ENCODE data around the gene ATXN7L3. TPM values are rescaled to one million over a fixed set of nuclear protein-coding genes. Genes with fewer than 3 reads are reported as not detected.
A peak's percentile ranks its signal among the peaks of the same experiment; 100 is the strongest.

ATXN7L3 gene
- total RNA-seq, 2 donors from 2014 or later, result 97.1 to 97.5 TPM

DNA sequence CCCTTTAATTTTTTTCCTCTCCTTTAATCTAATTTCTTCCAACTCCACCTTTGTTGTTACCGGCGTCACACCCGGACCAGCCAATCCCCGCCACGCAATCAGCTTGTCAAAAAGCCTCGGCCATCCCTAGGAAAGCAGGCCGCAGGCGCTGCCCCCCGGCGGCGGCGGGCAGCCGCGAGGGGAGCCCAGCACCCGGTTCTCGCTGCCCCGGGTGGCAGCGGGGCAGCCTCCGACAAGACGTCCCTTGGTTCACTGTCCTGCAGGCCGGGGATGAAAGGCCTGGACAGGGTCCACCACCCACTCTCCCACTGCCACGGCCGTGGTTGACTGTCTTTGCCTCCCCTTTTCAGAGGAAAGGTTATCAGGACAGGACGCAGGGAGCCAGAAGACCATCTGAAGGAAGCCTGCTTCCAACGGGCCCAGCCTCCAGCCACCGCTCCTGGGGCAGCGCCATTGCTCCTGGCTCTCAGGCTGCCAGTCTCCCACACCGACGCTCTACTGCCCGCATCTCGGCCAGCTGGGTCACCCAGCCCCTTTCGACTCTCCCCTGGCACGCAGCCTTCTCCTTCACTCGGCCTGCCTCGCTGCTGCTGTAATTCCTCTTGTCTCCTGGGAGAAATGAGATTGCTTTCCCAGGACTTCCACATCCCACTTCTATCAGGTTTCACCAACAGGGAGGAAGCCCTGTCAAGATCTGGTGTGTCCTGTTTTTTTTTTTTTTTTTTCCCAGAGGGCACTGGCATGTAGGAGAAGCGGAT is 22.6 kb upstream of the ATXN7L3 start:
- H3K9me3 ChIP-seq (ENCODE audit: control insufficient read depth, low read length, poor library complexity, severe bottlenecking), result no peaks in the 10 kb centered on the region

DNA sequence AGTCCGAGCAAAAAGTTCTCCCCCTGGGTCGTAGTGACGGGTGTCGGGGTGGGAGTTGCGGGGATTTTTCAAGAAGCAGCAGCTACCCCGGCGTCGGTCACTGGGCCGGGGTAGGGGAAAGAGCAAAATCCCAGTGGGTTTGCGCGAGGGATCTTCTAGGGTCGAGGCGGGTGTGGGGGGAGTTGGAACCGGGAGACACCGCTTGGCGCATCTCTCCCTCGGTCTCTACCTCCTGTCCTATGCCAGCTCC is 22.1 kb upstream of the ATXN7L3 start:
- H3K9me3 ChIP-seq (ENCODE audit: control insufficient read depth, low read length, poor library complexity, severe bottlenecking), result no peaks in the 10 kb centered on the region
- H3K4me3 Mint-ChIP-seq, result peak overlapping the region; percentile 99
- DNase-seq (no peak), ATAC-seq (no peak)
- H3K27me3 Mint-ChIP-seq, result no peaks in the 10 kb centered on the region
- H3K4me1 Mint-ChIP-seq, result peaks cover 21% of the 10 kb centered on the region
- peak overlapping the region; percentile 93 for H3K27ac Mint-ChIP-seq
- peaks cover 4% of the 10 kb centered on the region for H3K36me3 Mint-ChIP-seq (ENCODE audit: low read depth)

More for the DNA sequence above, 22.6 kb upstream of the ATXN7L3 start:
- H3K27me3 Mint-ChIP-seq, result no peaks in the 10 kb centered on the region
- peak overlapping the region; percentile 93 for H3K27ac Mint-ChIP-seq
- peak overlapping the region; percentile 99 for H3K4me3 Mint-ChIP-seq
- DNase-seq (peak in 2 of 3 donors; percentile 25 to 34), ATAC-seq (no peak)
- peaks cover 3% of the 10 kb centered on the region for H3K36me3 Mint-ChIP-seq (ENCODE audit: low read depth)
- peaks cover 17% of the 10 kb centered on the region for H3K4me1 Mint-ChIP-seq

DNA sequence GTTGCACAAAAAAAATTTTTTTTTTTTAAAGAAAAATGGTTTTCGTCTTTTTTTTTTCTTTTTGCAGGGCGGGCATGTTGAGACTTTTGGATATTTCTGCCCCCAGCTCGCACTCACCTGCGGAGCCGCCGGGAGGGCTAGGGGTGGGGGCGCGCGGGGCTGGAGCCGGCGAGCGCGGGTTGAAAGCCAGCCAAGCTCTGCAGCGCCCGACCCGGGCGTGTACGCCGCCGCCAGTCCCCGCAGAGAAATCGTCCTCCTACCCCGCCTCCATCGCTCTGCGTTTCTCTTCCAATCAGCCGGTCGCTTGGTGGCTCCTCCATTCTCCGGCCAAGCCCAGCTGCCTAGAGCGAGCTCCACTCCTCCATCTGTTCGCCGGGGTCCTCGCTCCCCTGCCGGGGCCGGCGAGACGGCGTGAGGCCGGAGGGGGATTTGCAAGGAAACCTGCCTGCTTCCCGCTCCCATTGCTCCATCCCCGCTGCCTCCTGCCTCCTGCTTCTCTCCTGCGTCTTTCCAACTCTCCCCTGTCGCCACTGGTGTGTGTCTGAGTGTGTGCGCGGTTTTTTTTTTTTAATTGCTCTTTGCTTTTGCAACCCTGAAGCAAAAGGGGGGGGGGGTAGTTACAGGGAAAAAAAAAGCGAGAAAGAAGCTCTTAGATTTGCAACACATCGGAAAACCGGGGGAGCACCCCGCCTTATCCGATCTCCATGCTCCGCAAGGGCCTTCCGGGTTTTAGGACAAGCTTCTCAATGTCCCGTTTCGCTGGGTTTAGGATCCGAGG is 21.6 kb upstream of the ATXN7L3 start:
- Mint-ChIP-seq H3K4me3 (peak overlapping the region; percentile 99), H3K36me3 (ENCODE audit: low read depth) (peaks cover 7% of the 10 kb centered on the region)

DNA sequence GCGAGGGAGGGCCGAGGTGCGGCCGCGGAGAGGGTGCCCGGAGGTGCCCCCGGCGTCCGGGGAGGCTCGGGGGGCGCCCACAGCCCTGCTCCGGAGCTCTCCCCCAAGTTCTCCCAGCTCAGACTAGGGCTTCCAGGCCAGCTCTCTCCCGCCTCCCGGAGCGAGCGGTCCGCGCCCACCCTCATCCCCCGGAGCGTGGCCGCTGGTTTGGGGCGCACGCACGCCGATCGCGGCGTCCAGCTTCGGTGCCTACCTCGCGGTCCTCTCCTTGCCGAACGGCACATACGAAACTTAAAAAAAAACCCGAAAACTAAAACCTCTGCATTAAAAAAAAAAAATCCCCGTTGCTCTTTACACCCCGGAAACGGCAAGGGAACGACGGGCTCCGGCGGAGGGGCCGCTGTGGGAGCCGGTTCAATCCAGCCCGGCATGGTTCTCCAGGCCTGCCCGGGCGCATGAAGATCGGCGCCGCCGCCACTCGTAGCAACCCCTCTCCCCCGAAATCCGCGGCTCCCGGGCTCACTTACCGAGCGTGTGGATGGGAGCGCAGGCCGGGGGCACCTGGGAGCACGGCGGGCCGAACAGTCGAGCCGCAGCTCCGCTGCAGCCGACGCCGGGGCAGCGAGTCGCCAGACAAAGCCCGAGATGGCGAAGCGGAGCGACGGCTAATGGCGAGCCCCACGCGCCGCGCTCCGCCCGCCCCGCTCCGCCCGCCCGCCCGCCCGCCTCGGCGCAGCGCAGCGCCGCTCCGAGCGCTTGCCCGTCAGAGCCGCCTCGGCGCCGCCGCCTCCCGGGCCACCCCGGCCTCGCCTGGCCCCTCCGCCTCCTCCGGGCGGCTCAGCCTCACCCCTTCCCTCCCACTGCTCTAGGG is 20.8 kb upstream of the ATXN7L3 start:
- Mint-ChIP-seq H3K27me3 (no peaks in the 10 kb centered on the region), H3K4me1 (peaks cover 35% of the 10 kb centered on the region), H3K36me3 (ENCODE audit: low read depth) (peaks cover 9% of the 10 kb centered on the region), H3K27ac (peak overlapping the region; percentile 93), H3K4me3 (peak overlapping the region; percentile 99)
- ATAC-seq (peak; percentile 42), DNase-seq (peak; percentile 46 to 47 (median 47))
- H3K9me3 ChIP-seq (ENCODE audit: control insufficient read depth, low read length, poor library complexity, severe bottlenecking), result no peaks in the 10 kb centered on the region

More for the DNA sequence above, 21.6 kb upstream of the ATXN7L3 start:
- DNase-seq (peak; percentile 43 to 53 (median 48)), ATAC-seq (peak; percentile 33)
- H3K4me1 Mint-ChIP-seq, result peaks cover 26% of the 10 kb centered on the region
- no peaks in the 10 kb centered on the region for H3K27me3 Mint-ChIP-seq
- no peaks in the 10 kb centered on the region for H3K9me3 ChIP-seq (ENCODE audit: control insufficient read depth, low read length, poor library complexity, severe bottlenecking)
- H3K27ac Mint-ChIP-seq, result peak overlapping the region; percentile 93

DNA sequence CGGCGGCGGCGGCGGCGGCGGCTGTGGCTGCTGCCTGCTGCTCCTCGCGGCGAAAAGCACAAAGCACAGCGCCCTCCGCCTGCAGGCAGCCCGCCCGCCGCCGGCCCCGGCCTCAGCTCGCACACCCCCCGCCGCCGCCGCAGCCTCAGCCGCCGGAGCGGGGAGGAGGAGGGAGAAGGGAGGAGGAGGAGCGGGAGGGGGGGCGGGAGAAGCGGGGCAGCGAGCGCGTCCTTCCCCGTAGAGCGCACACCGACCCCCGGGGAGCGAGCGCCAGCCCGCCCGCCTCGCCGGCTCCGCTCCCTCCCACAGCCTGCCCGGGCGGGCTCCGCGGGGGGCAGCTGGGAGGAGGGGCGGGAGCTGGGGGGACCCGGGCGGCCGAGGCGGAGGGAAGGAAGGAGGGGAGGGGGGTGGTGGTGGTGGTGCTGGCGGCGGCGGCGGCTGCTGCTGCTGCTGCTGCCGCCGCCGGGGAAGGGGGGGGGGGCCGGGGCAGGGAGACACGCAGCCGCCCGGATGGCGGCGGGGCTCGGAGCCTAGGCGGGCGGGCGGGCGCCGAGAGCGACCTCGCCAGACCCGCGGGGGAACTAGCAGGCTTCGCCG is 20.0 kb upstream of the ATXN7L3 start, which contains the start of gene UBTF:
Gene UBTF (minus strand): TSS at position 60 of the 597 bp plus-strand sequence. CDS start 1,446 bp downstream, outside the sequence.
- no peaks in the 10 kb centered on the region for H3K9me3 ChIP-seq (ENCODE audit: control insufficient read depth, low read length, poor library complexity, severe bottlenecking)
- ATAC-seq (peak; percentile 43), DNase-seq (peak; percentile 46 to 67 (median 66))
- Mint-ChIP-seq H3K27ac (peak within 1 kb of the TSS; percentile 93), H3K36me3 (ENCODE audit: low read depth) (peaks cover 11% of the 10 kb centered on the region), H3K27me3 (no peaks in the 10 kb centered on the region), H3K4me1 (peaks cover 42% of the 10 kb centered on the region), H3K4me3 (peak within 1 kb of the TSS; percentile 99)

DNA sequence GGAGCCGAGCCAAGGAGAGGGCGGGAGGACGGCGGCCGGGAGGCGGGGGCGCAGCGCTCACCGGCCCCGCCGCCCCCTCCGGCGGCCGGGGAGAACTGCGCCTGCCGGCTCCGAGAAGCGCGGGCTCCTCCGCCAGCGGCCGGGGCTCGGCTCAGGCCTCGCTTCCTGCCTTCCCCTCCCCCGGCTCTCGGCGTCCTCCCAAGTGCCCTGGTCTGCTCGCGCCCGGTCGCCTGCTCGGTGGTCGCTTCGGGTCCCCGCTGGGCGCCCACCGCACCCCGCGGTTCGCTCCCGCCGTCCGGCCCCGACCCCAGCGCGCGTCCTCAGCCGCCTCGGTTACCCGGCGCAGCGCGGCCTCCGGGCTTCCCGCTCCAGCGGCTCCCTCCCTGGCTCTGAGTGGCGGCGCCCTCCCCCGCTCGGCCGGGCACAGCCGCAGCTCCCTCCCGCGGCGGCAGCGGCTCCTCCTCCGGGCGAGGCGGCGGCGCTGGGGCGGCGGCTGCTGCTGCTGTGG is 19.5 kb upstream of the ATXN7L3 start:
- peak overlapping the region; percentile 39 for H3K4me3 Mint-ChIP-seq
- H3K27me3 Mint-ChIP-seq, result no peaks in the 10 kb centered on the region
- H3K27ac Mint-ChIP-seq, result no peak overlapping the region
- H3K9me3 ChIP-seq (ENCODE audit: control insufficient read depth, low read length, poor library complexity, severe bottlenecking), result no peaks in the 10 kb centered on the region
- DNase-seq (peak; percentile 65 to 67 (median 65)), ATAC-seq (peak; percentile 59)
- peaks cover 13% of the 10 kb centered on the region for H3K36me3 Mint-ChIP-seq (ENCODE audit: low read depth)
- peaks cover 44% of the 10 kb centered on the region for H3K4me1 Mint-ChIP-seq

DNA sequence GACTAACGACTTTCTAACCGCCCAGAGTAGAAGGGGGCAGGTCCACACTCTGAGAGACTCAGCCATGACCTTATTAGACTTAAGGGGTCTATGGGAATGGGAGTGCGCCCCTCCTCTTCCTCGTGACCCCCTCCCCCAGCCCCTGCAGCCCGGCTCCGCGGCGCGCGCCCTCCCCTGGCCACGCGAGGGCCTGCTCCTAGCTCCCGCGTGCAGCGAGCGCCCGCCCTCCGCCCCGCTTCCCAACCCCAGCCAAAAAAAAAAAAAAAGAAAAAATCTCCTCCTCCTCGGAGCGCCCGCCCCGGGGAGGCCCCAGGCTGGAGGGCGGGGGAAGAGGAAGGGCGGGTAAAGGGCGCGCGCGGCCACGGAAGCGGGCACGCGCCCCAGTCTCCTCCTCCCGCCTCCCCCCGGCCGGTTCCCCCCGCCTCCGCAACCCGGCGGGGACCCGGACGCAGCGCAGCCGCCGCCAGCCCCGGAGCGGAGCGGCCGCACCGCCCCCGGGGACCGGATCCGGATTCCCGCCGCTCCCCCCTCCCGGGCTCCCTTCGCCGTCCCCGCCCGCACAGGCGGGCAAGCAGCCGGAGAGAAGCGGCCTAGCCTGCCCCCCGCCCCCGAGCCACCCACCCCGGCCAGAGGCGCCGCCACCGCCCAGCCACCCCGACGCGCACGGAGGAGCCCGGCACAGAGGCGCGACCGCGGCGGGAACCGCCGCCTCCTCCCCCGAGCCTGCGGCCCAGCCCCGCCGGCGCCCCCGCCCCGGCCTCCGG is 18.8 kb upstream of the ATXN7L3 start:
- Mint-ChIP-seq H3K4me3 (peak overlapping the region; percentile 90), H3K4me1 (peaks cover 50% of the 10 kb centered on the region), H3K36me3 (ENCODE audit: low read depth) (peaks cover 18% of the 10 kb centered on the region), H3K27me3 (no peaks in the 10 kb centered on the region), H3K27ac (peak overlapping the region; percentile 91)
- H3K9me3 ChIP-seq (ENCODE audit: control insufficient read depth, low read length, poor library complexity, severe bottlenecking), result no peaks in the 10 kb centered on the region
- ATAC-seq (peak; percentile 61), DNase-seq (peak; percentile 79 to 88 (median 87))

DNA sequence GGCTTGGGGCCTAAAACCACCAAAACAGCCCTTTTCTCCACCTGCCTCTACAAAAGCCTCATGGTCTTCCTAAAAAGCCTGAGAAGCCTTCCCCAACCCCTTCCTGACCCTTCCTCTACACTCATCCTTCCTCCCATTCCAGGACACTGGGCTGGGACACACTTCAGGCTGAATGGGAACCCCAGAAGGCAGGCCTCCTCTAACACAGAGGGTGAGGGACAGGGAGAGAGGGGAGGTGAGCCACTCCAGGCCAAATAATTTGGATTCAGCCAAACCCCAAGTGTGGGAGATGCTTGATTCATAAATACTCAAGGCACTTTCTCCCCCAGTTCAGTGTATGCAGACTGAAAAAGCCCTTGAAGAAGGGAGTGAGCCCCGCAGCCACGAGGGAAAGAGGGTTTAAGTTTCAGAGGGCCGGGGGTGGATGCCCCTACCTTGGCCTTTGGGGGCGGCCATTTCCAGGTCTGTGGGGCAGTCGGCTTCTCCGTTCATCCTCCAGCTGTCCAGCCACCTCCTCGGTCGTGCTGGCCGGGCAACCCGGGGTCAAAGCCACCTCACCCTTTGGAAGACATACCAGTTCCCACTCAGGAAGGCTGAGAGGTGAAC is 18.2 kb upstream of the ATXN7L3 start:
- Mint-ChIP-seq H3K27ac (peak overlapping the region; percentile 91), H3K36me3 (ENCODE audit: low read depth) (peaks cover 18% of the 10 kb centered on the region), H3K27me3 (no peaks in the 10 kb centered on the region), H3K4me1 (peaks cover 57% of the 10 kb centered on the region), H3K4me3 (peak overlapping the region; percentile 90)
- ATAC-seq, result no peak
- H3K9me3 ChIP-seq (ENCODE audit: control insufficient read depth, low read length, poor library complexity, severe bottlenecking), result no peaks in the 10 kb centered on the region
- no peak for DNase-seq

DNA sequence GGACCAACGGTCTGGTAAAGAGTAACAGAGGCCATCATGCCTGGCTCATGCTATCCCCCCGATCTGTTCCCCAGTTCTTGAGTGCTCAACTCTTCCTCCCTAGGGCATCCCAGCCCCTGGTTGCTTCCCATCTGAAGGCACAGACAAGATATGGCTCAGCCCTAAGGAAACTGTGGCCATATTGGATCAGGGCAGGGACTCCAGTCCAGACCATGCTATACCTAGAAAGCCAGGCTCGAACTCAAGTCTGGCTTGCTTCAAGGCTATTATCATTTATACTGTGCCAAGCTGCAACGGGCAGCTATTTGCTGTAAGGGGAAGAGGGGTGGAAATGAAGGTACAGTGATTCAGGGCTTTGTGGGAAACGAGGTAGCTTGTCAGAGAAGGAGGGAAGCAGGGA is 17.0 kb upstream of the ATXN7L3 start:
- Mint-ChIP-seq H3K4me1 (peaks cover 53% of the 10 kb centered on the region), H3K27me3 (no peaks in the 10 kb centered on the region), H3K36me3 (ENCODE audit: low read depth) (peaks cover 18% of the 10 kb centered on the region), H3K27ac (peak overlapping the region; percentile 91), H3K4me3 (peak overlapping the region; percentile 90)
- no peaks in the 10 kb centered on the region for H3K9me3 ChIP-seq (ENCODE audit: control insufficient read depth, low read length, poor library complexity, severe bottlenecking)
- DNase-seq, result no peak
- ATAC-seq, result no peak

DNA sequence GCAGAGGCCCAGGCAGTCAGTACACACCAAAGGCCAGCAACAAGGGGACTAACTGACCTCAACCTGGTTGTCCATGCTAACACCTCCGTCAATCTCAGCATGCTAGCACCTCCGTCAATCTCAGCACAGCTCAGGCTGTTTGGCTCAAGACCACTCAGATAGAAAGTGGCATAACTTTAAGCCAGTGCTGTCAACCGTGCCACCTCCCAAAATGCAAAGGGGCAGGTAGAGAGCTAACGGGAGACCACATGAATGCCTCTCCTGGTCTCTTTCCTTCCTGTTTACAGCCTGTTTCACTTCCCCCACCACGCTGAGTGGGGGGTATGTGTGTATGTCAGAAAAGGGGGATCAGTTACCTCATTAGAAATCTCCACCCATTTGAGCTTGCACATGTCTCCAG is 16.5 kb upstream of the ATXN7L3 start:
- no peak for DNase-seq
- peak overlapping the region; percentile 91 for H3K27ac Mint-ChIP-seq
- H3K4me1 Mint-ChIP-seq, result peaks cover 51% of the 10 kb centered on the region
- peaks cover 18% of the 10 kb centered on the region for H3K36me3 Mint-ChIP-seq (ENCODE audit: low read depth)
- no peaks in the 10 kb centered on the region for H3K9me3 ChIP-seq (ENCODE audit: control insufficient read depth, low read length, poor library complexity, severe bottlenecking)
- no peaks in the 10 kb centered on the region for H3K27me3 Mint-ChIP-seq
- ATAC-seq, result no peak
- H3K4me3 Mint-ChIP-seq, result peak overlapping the region; percentile 90

DNA sequence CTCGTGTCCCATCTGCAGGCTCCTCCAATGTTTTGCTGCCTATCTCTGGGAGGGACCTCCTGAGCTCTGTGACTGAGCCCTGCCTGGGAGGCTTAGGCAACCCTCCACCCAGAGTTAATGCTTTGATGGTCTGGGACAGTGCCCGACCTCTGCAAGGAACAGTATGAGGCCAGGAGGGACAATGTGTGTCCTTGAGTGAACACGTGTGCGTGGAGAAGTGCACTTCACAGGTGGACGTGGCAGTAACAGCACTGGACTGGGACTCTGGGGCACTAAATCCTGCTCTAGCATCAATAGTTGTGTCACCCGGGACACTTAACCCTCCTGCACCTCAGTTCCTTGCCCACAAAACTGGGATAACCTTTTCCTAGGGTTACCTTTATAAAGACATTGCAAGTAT is 15.2 kb upstream of the ATXN7L3 start:
- no peak for DNase-seq
- H3K9me3 ChIP-seq (ENCODE audit: control insufficient read depth, low read length, poor library complexity, severe bottlenecking), result no peaks in the 10 kb centered on the region
- Mint-ChIP-seq H3K27ac (peak overlapping the region; percentile 91), H3K4me1 (peaks cover 55% of the 10 kb centered on the region), H3K4me3 (peak overlapping the region; percentile 57), H3K36me3 (ENCODE audit: low read depth) (peaks cover 15% of the 10 kb centered on the region), H3K27me3 (no peaks in the 10 kb centered on the region)
- no peak for ATAC-seq

DNA sequence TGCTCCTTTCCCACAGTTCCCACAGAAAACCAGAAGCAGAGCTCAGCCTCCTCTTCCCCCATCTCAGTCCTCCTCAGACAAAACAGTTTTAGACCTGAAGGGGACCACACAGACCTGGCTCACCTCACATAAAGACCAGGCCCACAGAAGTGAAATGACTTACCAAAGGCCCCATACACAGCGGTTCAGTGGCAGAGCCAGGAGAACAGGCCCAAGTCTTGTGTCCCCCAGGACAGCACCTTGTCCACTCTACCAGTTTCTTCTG is 14.5 kb upstream of the ATXN7L3 start:
- H3K4me1 Mint-ChIP-seq, result peaks cover 55% of the 10 kb centered on the region
- H3K36me3 Mint-ChIP-seq (ENCODE audit: low read depth), result peaks cover 15% of the 10 kb centered on the region
- H3K27me3 Mint-ChIP-seq, result no peaks in the 10 kb centered on the region
- H3K4me3 Mint-ChIP-seq, result peak overlapping the region; percentile 74
- H3K9me3 ChIP-seq (ENCODE audit: control insufficient read depth, low read length, poor library complexity, severe bottlenecking), result no peaks in the 10 kb centered on the region
- ATAC-seq (no peak), DNase-seq (no peak)
- peak overlapping the region; percentile 91 for H3K27ac Mint-ChIP-seq

All from T-helper 17 cell (primary cell).